HG03196 (cell line): Measurements from ENCODE around the gene TMEM184A.

Experiments
- ATAC-seq: cut with Tn5 transposase; IDR thresholded peaks from one replicate; pipeline ENCODE4 v1.9.1; 2021; ENCODE audit not compliant: unreplicated experiment

The TMEM184A gene

GRCh38 chr7:1555813-1556543, at the start of gene TMEM184A:
Gene TMEM184A, minus strand, starts transcription at chr7:1556205. Its CDS starts 721 bp downstream, at chr7:1555484.
- ATAC-seq, result no peak

GRCh38 chr7:1604383-1604782, 48.4 kb upstream of the TMEM184A start:
- no peak for ATAC-seq

GRCh38 chr7:1603346-1604225, 47.6 kb upstream of the TMEM184A start:
- no peak for ATAC-seq

- ATAC-seq, result no peak
These were observed 46.4 kb upstream of the TMEM184A start for GRCh38 chr7:1602386-1602785.

DNA sequence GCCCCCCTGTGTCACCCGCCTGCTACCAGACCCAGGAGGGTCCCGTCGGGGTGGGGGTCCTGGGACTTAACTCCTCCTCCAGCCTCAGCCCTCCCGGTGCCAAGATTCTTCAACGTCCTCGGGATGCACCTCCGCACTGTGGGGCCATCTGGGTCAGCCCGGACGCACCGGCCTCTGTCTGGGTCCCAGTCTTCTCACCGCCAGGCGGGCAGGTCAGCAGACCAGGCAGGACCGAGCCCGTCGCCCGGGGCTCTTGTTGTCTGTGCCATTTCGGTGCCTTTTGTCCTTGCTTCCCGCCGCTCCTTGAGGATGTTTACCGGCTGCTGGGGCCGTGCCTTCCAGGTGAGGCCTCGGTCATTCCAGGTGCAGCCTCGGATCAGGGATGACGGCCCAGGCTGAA, 46.0 kb upstream of the TMEM184A start:
- ATAC-seq, result no peak

GRCh38 chr7:1599640-1600395, 43.8 kb upstream of the TMEM184A start:
- no peak for ATAC-seq

- ATAC-seq, result no peak
These were observed 43.1 kb upstream of the TMEM184A start for GRCh38 chr7:1598961-1599639.

DNA sequence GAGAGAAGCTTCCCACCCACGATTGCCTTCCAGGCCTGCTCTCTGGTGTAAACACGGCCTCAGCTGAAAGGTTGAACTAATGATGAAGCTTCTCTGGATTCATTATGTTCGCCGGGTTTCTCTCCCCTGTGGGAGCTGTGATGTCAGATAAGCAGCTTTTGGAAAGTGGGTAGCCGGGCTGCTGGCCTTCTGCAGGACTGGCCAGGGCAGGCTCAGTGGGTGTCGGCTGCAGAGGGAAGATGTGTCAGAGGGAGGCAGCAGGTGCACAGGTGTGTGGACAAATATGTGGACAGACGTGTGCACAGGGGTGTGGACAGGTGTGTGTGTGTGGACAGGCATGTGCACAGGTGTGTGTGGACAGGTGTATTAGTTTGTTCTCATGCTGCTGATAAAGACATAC, 42.3 kb upstream of the TMEM184A start:
- ATAC-seq, result no peak

GRCh38 chr7:1597791-1598190, 41.8 kb upstream of the TMEM184A start:
- no peak for ATAC-seq

DNA sequence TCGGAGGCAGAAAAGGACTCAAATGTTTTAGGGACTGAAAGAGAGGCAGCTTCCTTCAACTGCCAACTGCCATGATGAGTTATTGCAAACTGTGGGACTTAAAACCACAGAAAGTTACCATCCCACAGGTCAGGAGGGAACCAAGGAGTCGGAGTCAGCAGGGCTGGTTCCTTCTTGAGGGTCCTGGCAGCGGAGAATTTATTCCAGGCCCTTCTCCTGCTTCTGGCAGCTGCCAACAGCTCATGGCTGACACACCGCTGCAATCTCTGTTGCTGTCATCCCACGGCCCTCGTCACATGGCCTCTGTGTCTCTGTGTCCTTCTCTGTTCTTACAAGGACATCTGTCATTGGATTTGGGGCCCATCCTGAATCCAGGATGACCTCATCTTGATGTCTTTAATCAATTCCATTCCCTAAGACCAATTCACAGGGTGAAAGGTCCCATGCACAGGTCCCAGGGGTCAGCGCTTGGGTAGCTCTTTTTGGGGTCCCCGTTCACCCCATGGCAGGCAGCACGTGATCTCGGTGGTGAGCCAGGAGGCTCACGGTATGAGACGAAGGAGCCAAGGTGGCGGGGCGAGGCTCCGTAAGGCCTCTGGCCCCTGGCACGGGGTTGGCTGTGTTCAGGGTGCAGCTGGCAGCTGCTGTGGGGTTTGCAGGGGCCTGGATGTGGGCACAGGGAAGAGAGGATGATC, 41.2 kb upstream of the TMEM184A start:
- no peak for ATAC-seq

DNA sequence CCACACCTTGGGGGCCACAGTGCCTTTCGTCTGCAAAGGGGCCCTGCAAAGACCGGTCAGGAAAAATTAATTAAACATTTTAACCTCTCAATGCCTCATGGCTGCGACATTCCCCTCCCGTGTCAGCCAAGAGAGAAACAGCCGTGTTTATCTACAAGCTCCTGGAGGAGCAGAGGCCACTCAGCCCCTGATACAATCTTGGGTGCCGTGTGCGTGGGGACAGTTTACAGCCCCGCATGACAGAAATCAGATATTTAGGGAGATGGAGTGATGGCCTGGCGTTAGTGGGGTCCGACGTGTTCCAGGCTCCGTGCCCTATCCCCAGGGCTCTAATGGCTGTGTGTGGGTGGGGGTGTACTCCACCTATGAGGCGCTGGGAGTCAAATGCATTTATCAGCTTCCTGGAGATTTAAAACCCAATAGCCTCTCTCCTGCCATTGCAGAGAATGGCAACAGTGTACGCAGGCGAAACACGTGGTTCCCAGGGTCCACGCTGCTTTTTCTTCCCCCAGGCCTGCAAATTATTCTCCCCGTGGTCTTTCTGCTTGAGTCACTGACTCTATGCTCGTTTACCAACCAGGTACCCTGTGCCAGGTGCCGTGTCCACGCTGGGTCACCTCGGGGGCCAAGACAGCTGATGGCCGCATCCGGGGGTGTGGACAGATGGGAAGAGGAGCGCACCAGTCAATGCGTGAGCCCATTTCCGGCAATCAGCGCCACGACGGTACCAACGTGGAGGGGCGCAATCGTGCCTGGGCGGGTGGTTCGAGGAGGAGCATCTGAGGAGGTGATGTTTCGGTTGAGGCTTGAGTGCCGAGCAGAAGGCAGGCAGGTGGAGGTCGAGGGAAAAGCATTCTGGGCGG, 40.4 kb upstream of the TMEM184A start:
- no peak for ATAC-seq

- no peak for ATAC-seq
These were observed 39.6 kb upstream of the TMEM184A start for GRCh38 chr7:1595636-1596035.

- no peak for ATAC-seq
These were observed 39.0 kb upstream of the TMEM184A start for GRCh38 chr7:1595027-1595426.

DNA sequence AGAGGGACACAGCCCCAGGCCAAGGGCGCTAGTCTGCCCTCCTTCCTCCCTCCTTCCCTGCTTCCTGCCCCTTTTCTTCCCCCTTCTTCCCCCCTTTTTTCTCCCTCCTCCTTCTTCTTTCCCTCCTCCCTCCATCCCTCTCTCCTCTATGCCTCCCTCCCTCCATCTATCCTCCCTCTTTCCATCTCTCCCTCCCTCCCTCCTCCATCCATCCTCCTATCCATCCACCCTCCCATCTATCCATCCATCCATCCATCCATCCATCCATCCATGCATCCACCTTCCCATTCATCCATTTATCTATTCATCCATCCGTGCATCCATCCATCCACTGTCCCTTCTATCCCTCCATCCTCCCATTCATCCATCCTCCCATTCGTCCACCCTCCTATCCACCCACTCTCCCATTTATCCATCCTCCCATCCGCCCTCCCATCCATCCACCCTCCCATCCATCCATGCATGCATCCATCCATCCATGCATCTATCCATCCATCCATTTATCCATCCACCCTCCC, 38.0 kb upstream of the TMEM184A start:
- no peak for ATAC-seq

DNA sequence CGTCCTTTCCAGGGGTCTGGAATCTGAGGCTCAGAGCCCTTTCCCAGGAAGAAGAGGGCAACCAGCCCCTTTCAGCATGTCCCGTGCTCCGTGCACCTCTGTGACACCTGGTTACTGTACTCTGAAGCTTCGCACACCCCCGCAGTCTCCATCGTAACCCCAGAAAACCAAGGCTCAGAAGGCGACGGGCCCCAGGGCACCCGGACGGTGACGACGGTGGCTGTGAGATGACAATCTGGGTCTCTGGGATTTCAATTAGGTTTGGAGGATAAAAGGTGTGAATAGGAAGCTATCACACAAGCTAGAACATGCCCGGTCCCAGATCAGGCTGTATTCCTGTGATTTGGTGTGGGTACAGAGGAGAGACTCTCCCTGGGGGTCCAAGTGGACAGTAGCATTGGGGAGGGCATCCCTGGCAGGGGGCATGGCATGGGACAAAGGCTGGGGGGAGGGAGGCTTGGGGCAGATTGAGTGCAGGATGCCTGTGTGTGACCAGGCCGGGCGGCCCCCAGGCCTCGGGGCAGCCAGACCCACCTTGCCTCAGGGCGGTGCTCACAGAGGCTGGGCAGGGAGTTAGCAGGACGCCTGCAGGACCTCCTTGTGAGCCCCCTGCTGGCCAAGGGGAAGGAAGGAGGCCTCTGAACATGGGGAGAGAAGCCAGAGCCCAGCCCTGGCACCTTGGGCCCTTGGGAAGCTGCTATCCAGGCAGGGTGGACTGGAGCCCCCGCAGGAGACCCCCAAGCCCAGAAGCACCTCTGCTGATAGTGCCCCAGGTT, 37.3 kb upstream of the TMEM184A start:
- no peak for ATAC-seq

DNA sequence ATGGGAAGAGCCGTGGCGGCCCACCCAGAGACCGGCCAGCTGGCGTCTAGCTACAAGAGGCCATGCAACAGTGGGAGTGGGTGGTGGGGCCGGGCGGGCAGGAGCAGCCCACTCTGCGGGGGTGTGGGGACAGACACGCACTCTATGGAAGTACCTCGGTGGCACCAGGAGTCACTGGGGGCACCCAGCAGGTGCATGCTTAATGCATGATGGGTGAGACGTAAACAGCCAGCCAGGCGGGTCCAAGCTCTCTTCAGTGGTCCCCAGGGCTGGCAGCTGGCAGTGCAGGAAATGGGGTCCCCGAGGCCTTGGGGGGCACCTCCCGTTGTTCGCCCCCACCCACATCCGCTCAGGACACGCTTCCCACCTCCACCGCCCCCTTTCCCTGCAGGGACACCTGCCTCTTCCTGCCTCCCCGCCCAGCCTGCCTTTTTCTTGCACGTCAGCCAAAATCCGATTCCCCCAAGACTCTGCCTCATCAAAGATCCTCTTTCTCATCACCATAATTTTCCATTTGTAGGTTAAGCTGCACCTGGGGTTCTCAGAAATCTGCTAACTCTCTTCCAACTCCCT, 36.4 kb upstream of the TMEM184A start:
- ATAC-seq, result no peak

DNA sequence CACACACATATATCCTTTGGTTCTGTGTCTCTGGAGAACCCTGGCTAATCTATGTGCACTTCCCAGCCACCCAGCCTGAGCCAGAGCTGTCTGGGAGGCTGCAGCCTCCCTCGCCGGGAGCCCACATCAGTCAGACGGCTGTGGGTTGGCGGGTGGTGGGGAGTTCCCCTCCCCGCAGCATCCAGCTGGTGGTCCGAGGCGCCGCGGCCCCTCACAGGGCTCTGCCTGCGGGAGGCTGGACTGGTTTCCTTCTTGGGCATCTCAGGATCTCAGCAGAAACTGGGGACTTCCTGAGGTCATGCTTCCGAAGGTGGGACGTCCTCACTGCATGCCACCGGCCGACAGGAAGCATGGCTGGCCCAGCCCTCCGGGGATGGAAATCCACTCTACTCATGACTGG, 35.9 kb upstream of the TMEM184A start:
- ATAC-seq, result no peak

DNA sequence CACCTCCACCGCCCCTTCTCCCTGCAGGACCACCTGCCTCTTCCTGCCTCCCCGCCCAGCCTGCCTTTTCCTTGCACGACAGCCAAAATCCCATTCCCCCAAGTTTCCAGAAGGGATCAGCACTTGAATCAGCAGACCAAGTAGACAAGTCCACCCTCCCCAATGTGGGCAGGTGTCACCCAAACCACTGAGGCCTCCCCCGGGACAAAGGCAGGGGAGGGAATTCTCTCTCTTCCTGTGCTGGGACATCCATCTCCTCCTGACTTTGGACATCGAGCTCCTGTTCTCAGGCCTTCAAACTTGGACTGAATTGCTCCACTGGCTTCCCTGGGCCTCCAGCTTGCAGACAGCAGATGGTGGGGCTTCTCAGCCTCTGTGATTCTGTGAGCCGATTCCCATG, 35.4 kb upstream of the TMEM184A start:
- ATAC-seq, result no peak
